Fibroblast of lung (primary cell): ENCODE data around the gene CGNL1. TPM values are rescaled to one million over a fixed set of nuclear protein-coding genes. Genes with fewer than 3 reads are reported as not detected.

ENCODE experiments used
- DNase-seq, 2 donors: peaks; one replicate each; pipeline versions ENCODE4 v3.0.0 to v3.0.0-alpha.2; 2010; ENCODE audit warnings: low read depth in 2 of 2
- H2AFZ ChIP-seq: 2 replicates; pipeline ENCODE4 v1.5.1; 2012; ENCODE audit warnings: low read length, control low read depth, inconsistent platforms
- H3K27ac ChIP-seq: 2 replicates; pipeline ENCODE4 v1.5.1; 2011; ENCODE audit warnings: low read length, control low read depth; ENCODE audit not compliant: insufficient read depth
- H3K27me3 ChIP-seq: 2 replicates; pipeline ENCODE4 v1.5.1; 2011; ENCODE audit warnings: mild to moderate bottlenecking, low read length; ENCODE audit not compliant: control insufficient read depth, insufficient read depth
- H3K36me3 ChIP-seq: 2 replicates; pipeline ENCODE4 v1.5.1; 2011; ENCODE audit warnings: low read length; ENCODE audit not compliant: control insufficient read depth, insufficient read depth
- H3K4me1 ChIP-seq: 2 replicates; pipeline ENCODE4 v1.5.1; 2011; ENCODE audit warnings: low read length; ENCODE audit not compliant: control insufficient read depth, insufficient read depth; ENCODE audit errors: extremely low read depth
- H3K4me2 ChIP-seq: 2 replicates; pipeline ENCODE4 v1.5.1; 2011; ENCODE audit warnings: low read length, control low read depth; ENCODE audit not compliant: insufficient read depth; ENCODE audit errors: extremely low read depth
- H3K4me3 ChIP-seq, 4 experiments: fragments of 200-600 bp in 1 of 4; sonication (generic) in 1 of 4; replicated peaks in 1 of 4; 2 replicates each; pipeline ENCODE4 v1.5.1; 2011 to 2016; ENCODE audit warnings: low read length in 4 of 4, low read depth in 3 of 4, mild to moderate bottlenecking in 3 of 4, control low read depth in 2 of 4, inconsistent platforms in 1 of 4, mixed read lengths in 1 of 4; ENCODE audit not compliant: insufficient read depth in 1 of 4; ENCODE audit errors: control extremely low read depth in 1 of 4
- H3K79me2 ChIP-seq: 2 replicates; pipeline ENCODE4 v1.5.1; 2012; ENCODE audit warnings: mild to moderate bottlenecking, low read length, inconsistent platforms; ENCODE audit not compliant: control insufficient read depth, insufficient read depth
- H3K9ac ChIP-seq: 2 replicates; pipeline ENCODE4 v1.5.1; 2011; ENCODE audit warnings: mild to moderate bottlenecking, low read length, control low read depth; ENCODE audit not compliant: insufficient read depth
- H3K9me3 ChIP-seq: 2 replicates; pipeline ENCODE4 v1.5.1; 2012; ENCODE audit warnings: low read depth, low read length; ENCODE audit not compliant: control insufficient read depth, insufficient read depth
- H4K20me1 ChIP-seq: 2 replicates; pipeline ENCODE4 v1.5.1; 2011; ENCODE audit warnings: low read length; ENCODE audit not compliant: control insufficient read depth, insufficient read depth; ENCODE audit errors: extremely low read depth
- EZH2 ChIP-seq: IDR thresholded peaks from 2 replicates; pipeline ENCODE4 v1.5.1; 2012; ENCODE audit warnings: low read length, control low read depth, mild to moderate bottlenecking; ENCODE audit errors: missing control alignments
- polyA plus RNA-seq, 2 donors: library from polyadenylated mRNA; depleted of rRNA in 1 of 2; stranded (reverse) in 1 of 2; unstranded in 1 of 2; fragments of >200 nt; gene quantifications; 2 replicates each; pipeline ENCODE4 v1.2.1, GENCODE V29; 2011 to 2012; ENCODE audit warnings: missing spikeins in 1 of 2
- total RNA-seq: library from RNA; depleted of rRNA; stranded (reverse); fragments of >200 nt; gene quantifications from 2 replicates; pipeline ENCODE4 v1.2.1, GENCODE V29; 2014
- TF ChIP-seq, protein P1 (sequence below), 2 donors: IDR thresholded peaks in 1 of 2; conservative IDR thresholded peaks in 1 of 2; 1 replicate in 1 of 2; 2 replicates in 1 of 2; pipeline ENCODE4 v1.5.1; 2011 to 2012; ENCODE audit warnings: low read length in 2 of 2, control low read depth in 1 of 2, inconsistent platforms in 1 of 2, low read depth in 1 of 2, mild to moderate bottlenecking in 1 of 2

The CGNL1 gene
- total and polyA plus RNA-seq, 2 donors (not counting 1 experiment from before 2014, with no cell fraction given), result 0.18 to 6.1 TPM

DNA sequence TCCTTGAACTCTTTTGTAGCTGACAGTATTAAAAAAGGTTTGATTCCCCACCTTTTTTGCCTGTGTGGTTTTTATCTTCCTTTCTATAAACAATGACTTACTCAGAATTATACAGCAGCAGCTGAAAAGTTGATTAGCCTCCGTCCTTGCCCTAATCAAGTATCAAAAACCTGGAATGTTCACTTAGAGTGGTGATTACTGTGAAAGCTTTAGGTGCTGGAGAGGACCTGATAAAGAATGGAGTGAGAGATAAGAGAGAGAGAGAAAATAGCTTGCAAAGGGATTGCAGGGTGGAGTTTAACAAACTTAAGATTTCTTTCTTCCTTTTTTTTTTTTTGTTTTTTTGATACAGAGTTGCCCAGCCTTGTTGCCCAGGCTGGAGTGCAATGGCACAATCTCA is 6.7 kb downstream of the CGNL1 start:
- no peaks in the 10 kb centered on the region for H3K27me3 ChIP-seq
- no peak overlapping the region for H3K9ac ChIP-seq
- H4K20me1 ChIP-seq, result no peaks in the 10 kb centered on the region
- no peaks in the 10 kb centered on the region for H3K36me3 ChIP-seq
- DNase-seq, result no peak
- H3K79me2 ChIP-seq, result no peaks in the 10 kb centered on the region
- H3K4me3 ChIP-seq, result no peak overlapping the region
- TF ChIP-seq EZH2, result no peak
- TF ChIP-seq, protein P1, sequence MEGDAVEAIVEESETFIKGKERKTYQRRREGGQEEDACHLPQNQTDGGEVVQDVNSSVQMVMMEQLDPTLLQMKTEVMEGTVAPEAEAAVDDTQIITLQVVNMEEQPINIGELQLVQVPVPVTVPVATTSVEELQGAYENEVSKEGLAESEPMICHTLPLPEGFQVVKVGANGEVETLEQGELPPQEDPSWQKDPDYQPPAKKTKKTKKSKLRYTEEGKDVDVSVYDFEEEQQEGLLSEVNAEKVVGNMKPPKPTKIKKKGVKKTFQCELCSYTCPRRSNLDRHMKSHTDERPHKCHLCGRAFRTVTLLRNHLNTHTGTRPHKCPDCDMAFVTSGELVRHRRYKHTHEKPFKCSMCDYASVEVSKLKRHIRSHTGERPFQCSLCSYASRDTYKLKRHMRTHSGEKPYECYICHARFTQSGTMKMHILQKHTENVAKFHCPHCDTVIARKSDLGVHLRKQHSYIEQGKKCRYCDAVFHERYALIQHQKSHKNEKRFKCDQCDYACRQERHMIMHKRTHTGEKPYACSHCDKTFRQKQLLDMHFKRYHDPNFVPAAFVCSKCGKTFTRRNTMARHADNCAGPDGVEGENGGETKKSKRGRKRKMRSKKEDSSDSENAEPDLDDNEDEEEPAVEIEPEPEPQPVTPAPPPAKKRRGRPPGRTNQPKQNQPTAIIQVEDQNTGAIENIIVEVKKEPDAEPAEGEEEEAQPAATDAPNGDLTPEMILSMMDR (conservative IDR thresholded peaks at IDR 0.05 in 1 of 2, IDR thresholded peaks at IDR 0.05 in 1 of 2; ENCODE audit: low read depth in 1 of 2, low read length in 2 of 2), result no peak
- H2AFZ ChIP-seq, result no peak overlapping the region
- no peaks in the 10 kb centered on the region for H3K4me1 ChIP-seq
- no peak overlapping the region for H3K4me2 ChIP-seq
- no peak overlapping the region for H3K27ac ChIP-seq
- H3K9me3 ChIP-seq, result no peaks in the 10 kb centered on the region

DNA sequence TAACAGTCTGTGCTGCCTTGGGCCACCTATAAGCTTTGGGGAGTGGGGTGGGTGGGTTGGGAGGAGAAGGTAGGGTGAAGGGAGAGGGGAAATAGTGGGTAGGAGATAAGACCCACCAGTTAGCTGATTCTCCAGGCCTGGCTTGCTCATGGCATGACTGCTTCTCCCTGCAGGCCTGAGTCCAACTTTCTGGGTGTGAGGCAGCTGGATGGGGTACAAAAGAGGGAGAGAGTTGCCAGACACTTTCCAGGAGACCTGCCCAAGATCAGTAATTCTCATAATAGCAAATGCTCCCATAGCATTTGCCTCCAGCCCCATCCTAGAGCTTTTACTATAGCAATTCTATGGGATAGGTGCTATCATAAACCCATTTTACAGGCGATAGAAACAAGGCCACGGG is 7.7 kb downstream of the CGNL1 start:
- Histone ChIP-seq H3K79me2 (no peaks in the 10 kb centered on the region), H3K36me3 (no peaks in the 10 kb centered on the region), H3K4me3 (no peak overlapping the region), H3K4me1 (no peaks in the 10 kb centered on the region), H3K27me3 (no peaks in the 10 kb centered on the region), H3K27ac (no peak overlapping the region), H2AFZ (no peak overlapping the region), H3K9me3 (no peaks in the 10 kb centered on the region), H3K4me2 (no peak overlapping the region), H4K20me1 (no peaks in the 10 kb centered on the region), H3K9ac (no peak overlapping the region)
- TF ChIP-seq, protein P1 (conservative IDR thresholded peaks at IDR 0.05 in 1 of 2, IDR thresholded peaks at IDR 0.05 in 1 of 2; ENCODE audit: low read depth in 1 of 2, low read length in 2 of 2), result no peak
- no peak for TF ChIP-seq EZH2
- DNase-seq, result peak in 1 of 2 donors; percentile 39

DNA sequence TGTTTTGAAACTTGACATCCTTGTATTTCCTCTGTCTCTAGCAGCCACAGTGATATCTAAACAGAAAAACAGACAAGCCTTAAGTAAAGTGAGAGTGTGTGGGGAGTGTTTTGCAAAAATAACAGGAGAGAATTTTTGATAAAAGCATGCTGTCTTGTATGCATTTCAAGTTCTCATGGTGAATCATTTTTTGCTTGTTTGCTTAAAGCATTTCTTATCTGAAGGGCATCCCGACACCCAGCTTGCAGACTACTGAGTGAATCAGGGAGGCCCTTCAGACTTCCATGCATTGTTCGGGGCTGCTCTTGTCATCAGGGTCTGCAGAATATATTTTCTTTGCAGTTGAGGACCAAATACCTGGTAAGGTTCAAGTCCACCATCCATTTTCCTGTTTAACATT is 8.5 kb downstream of the CGNL1 start:
- no peak overlapping the region for H3K27ac ChIP-seq
- H3K27me3 ChIP-seq, result no peaks in the 10 kb centered on the region
- no peak overlapping the region for H3K4me2 ChIP-seq
- H3K36me3 ChIP-seq, result no peaks in the 10 kb centered on the region
- no peak overlapping the region for H3K4me3 ChIP-seq
- H3K9ac ChIP-seq, result no peak overlapping the region
- TF ChIP-seq, protein P1 (conservative IDR thresholded peaks at IDR 0.05 in 1 of 2, IDR thresholded peaks at IDR 0.05 in 1 of 2; ENCODE audit: low read depth in 1 of 2, low read length in 2 of 2), result no peak
- no peak for TF ChIP-seq EZH2
- no peaks in the 10 kb centered on the region for H3K4me1 ChIP-seq
- peak; percentile 34 to 86 for DNase-seq
- H3K79me2 ChIP-seq, result no peaks in the 10 kb centered on the region
- H2AFZ ChIP-seq, result no peak overlapping the region
- no peaks in the 10 kb centered on the region for H3K9me3 ChIP-seq
- H4K20me1 ChIP-seq, result no peaks in the 10 kb centered on the region
